Stimulated activated CD4-positive, alpha-beta T cell treated with anti-CD3 and anti-CD28 coated beads, Interleukin-2, amount 100 ng/mL, for 4 hours (primary cell): ENCODE measurements around the gene OSBPL8.
"Not testable (repeated sequence)": the region's sequence is repeated elsewhere in the genome, so short reads cannot be mapped to it uniquely, and the experiment has no call there.

Source experiments
- DNase-seq: peaks from one replicate; pipeline ENCODE4 v3.0.0-alpha.2; 2020; ENCODE audit warnings: low read depth

OSBPL8 gene

DNA sequence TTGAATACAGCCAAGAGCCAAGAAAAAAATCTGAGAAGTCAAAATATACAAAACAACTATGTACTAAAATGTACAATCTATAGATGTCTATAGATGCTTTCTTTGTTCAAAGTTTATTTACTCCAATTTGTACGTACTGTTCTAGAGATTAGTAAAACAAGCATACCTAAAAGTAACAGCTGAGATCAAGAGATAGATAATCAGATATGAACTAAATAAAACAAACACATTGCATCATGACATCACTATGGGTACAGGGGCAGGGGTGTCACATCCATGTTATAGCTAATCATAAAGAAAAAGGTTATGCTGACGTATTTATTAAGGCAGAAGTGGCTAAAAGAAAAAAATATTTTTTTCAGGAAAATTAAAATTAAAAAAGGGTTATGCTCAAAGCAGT, 139.3 kb downstream of the OSBPL8 start:
- DNase-seq = no peak

DNA sequence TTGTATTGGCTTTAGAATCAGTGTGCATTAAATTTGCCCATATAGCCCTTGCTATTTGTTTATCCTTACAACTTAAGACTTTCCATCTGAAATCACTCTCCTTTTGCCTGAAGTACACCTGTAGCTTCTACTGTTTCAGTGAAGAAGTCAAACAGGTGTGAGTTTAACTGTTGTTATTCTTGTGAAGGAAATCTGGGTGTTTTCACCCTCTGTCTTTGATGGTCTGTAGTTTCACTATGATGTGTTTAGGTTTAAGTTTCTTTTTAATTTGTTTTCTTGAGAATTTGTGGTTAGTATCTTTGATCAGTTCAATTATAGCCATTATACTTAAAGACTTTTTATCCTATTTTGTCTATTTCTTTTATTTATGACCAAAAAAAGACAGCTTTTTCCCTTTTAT, 142.5 kb downstream of the OSBPL8 start:
- no peak for DNase-seq

DNA sequence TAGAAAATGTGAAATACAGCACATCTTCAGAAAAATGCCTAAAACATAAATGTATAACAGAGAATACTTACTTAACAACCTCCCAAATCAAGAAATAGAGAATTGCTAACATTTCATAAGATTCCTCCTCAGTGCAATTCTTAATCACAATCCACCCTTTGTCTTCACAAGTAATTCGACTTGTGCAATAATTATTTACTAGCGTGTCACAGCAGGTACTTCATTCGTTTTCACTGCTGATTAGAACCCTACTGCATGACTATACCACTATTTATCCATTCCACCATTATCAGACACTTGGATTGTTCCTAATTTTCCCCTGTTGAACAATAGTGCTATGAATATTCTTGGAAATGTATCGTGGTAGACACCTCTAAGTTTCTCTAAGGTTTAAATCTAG, 146.4 kb downstream of the OSBPL8 start:
- no peak for DNase-seq

DNA sequence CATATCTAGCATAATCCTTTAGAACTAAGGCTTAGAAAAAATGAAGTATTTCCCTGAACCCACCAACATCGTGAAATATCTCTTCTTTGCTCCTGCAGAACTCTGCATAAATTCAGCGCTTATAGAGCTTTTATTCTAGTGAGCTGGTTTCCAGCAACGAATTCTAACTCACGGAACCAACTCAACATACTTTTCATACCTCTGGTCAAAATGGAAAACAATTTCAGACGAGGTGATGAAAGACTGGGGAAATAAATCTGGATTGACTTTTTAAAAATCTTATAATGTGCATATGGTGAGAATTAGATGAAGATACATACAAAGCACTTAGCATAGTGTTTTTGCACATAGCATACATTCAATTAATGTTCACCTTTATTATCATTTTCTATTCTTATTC, 148.8 kb downstream of the OSBPL8 start:
- no peak for DNase-seq

GRCh38 chr12:76410371-76410770, 149.2 kb downstream of the OSBPL8 start:
- DNase-seq = no peak

- no peak for DNase-seq
Observed at GRCh38 chr12:76409074-76409473, 150.5 kb downstream of the OSBPL8 start.

DNA sequence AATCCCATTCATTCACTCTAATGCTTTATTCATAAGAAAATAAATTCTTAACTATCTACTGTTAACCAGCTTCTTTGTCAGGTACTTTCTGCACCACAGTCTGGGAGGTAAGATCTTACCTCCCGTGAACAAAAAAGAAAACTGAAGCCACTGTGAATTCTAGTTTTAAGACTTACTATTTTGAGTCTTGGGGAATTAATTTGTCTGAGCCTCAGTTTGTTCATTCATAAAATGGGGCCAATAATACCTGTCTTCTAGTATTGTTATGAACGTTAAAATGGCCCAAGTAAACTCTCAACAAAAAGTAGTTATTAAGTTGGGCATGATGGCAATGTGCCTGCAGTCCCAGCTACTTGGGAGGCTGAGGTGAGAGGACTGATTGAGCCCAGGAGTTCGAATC, 151.9 kb downstream of the OSBPL8 start:
- DNase-seq = no peak

GRCh38 chr12:76402259-76402658, 157.3 kb downstream of the OSBPL8 start:
- DNase-seq = no peak

DNA sequence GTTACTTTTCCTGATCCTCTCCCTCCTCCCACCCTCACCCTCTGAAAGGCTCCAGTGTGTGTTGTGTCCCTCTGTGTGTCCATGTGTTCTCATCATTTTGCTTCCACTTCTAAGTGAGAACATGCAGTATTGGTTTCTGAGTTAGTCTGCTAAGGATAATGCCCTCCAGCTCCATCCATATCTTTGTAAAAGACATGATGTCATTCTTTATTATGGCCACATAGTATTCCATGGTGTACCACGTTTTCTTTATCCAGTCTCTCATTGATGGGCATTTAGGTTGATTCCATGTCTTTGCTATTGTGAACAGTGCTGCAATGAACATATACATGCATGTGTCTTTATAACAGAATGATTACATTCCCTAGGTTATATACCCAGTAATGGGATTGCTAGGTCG, 159.4 kb downstream of the OSBPL8 start:
- DNase-seq = no peak

DNA sequence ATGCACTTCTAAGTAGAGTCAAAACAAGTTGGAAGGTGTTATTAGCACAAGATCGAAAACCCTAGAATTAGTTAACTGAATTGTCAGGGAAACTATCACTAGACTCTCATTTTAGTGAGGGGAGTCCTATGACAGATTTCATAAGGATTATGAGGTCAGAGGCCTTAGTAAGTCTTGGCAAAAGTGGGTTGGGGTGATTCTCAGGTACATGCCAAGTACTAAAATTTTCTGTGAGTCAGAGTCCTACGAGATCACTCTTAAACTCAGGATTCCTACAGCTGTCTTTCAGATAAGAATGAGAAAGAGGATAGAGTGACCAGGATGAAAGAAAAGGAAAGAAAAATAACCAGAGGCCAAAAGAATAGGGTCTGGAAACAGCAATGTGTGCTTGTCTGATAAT, 160.5 kb downstream of the OSBPL8 start:
- DNase-seq = no peak

DNA sequence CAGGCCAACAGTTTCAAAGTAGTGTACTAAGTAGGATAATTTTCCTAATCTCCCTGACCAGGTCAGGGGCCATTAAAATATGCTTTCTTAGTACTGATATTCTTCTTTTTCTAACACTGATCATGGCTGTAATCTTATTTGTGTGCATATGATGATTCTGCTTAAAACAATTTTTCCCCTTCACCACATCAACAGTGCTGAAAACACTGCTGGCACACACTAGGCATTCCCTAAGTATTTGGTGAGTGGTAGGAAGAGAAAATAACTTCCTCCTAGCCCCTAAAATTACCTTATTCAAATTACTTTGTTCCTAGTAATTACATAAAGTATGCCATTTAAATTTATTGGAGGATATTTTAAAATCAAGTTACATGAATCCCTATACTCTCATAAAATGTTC, 161.5 kb downstream of the OSBPL8 start:
- DNase-seq = no peak

GRCh38 chr12:76391461-76391860, 168.1 kb downstream of the OSBPL8 start:
- no peak for DNase-seq

DNA sequence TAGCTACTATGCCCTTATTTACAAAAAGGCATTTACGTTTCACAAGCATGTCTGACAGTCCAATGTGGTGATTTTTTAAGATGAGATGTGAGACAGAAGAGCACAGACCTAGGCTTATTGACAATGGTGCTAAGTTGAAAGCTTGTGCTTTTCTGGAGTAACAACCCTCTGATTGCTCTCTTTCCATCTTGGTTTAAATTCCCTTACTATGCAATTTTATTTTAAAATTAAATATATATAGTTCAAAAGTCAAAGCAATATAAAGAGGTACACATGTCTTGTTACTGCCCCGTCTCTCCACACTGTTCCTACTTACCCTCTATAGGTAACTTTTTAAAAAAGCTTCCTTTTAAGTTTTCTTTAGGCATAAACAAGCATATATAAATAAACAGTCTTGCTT, 172.0 kb downstream of the OSBPL8 start:
- DNase-seq = no peak

- no peak for DNase-seq
Observed at GRCh38 chr12:76384560-76384959, 175.0 kb downstream of the OSBPL8 start.

DNA sequence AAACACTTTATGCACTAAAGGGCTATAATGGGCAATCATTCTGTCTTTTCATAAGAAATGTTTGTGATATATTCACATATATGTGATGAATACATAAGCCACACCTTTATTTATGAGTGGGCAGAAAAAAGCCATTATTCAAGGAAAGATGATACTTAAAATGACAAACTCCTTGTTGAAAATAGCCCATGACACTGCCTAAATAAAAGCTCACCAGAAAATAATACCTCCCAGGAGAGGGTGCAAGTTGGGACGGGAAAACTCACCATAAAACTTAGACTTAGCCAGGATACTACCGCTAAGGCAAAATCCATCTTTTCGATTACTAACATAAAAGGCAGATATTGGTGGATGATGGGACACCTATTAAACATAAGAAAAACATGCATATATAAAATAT, 175.6 kb downstream of the OSBPL8 start:
- DNase-seq = no peak

DNA sequence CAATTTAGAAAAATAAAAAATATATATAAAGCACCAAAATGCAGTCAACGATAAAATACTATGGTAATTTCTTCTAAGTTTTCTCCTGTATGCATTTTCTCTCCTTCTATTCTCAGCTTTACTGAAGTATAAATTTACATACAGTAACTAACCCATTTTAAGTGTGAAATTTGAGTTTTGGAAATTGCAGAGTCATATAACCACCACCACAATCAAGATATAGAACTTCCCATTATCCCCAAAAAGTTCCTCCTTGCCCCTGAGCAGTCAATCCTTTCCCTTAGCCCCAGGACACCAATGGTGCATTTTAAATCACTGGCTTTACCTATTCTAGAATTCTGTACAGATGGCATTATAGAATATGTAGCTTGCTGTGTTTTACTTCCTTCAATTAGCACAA, 180.3 kb downstream of the OSBPL8 start:
- DNase-seq = no peak

DNA sequence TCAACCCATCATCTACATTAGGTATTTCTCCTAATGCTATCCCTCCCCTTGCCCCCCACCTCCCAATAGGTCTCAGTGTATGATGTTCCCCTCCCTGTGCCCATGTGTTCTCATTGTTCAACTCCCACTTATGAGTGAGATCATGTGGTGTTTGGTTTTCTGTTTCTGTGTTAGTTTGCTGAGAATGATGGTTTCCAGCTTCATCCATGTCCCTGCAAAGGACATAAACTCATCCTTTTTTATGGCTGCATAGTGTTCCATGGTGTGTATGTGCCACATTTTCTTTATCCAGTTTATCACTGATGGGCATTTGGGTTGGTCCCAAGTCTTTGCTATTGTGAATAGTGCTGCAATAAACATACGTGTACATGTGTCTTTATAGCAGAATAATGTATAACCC, 182.7 kb downstream of the OSBPL8 start:
- not testable (repeated sequence) for DNase-seq

- no peak for DNase-seq
Observed at GRCh38 chr12:76375939-76376338, 183.6 kb downstream of the OSBPL8 start.

DNA sequence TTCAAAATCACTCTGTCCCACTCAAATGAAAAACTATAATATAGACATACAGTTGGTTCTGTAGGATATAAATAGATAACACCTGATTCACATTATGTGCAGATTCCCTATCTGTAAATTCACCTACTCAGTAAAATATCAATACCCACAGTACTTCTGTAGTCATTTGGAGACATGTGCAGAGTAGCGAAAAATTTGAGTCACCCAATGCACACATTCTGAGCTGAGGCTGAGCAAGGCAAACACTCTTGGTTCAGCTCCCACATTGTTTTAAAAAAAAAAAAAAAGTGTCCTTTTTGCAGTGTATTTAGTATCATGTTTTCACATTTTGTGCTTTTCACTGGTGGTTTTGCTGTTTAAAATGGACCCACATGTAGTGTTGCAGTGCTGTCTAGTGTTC, 184.1 kb downstream of the OSBPL8 start:
- no peak for DNase-seq

DNA sequence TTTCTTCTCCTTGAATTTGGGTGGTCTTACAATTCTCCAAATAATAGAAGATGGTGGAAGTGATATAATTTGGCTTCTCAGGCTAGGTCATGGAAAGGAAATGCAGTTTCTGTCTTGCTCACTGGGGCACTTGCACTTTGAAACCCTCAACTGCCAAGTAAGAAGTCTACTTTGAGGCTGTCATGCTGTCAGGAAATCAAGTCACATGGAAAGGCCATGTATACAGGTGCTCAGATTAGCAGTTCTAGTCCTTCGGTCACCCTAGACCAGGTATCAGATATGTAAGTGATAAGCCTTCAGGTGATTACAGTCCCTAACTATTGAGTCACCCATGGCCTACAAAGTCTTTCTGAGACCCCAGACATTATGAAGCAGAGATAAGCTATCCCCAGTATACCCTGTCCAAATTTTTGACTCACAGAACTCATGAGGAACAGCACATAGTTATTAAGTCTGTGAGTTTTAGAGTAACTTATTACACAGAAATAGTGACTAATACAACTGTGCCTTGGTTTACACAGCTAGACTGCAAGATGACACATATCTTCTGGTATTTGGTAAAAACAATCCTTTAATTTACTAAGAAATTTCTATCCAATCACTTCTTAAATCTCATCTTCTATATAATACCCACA, 185.1 kb downstream of the OSBPL8 start:
- DNase-seq = no peak

GRCh38 chr12:76368230-76368629, 191.3 kb downstream of the OSBPL8 start:
- no peak for DNase-seq

GRCh38 chr12:76366163-76366562, 193.4 kb downstream of the OSBPL8 start:
- no peak for DNase-seq

- DNase-seq = not testable (repeated sequence)
Observed at GRCh38 chr12:76364131-76364530, 195.4 kb downstream of the OSBPL8 start.

DNA sequence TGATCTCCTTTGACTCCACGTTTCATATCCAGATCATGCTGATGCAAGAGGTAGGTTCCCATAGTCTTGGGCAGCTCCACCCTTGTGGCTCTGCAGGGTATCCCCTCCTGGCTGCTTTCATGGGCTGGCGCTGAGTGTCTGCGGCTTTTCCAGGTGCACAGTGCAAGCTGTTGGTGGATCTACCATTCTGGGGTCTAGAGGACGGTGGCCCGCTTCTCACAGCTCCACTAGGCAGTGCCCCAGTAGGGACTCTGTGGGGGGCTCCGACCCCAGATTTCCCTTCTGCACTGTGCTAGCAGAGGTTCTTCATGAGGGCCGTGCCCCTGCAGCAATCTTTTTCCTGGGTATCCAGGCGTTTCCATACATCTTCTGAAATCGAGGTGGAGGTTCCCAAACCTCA, 199.3 kb downstream of the OSBPL8 start:
- no peak for DNase-seq

DNA sequence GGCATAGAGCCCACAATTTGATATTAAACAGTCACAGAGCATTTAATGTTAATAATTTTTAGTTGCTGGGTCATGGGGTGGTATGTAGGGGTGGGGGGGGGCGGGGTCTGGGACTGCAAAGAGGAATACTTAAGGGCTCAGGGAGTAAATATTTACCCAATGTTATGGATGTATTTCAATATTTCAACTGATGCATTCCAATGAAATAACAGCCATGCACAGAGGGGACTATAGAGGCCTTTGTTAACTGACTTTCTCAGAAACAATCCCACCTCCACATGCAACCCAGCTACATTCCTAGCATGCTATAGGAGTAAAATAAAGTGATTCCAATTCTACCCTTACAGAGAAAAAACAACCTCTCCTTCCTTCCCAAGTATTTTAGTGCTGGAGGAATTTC, 203.5 kb downstream of the OSBPL8 start:
- no peak for DNase-seq
